Adrenal gland (tissue), 5 donors: ENCODE measurements around the gene NUP62.

Experiments used
- CTCF ChIP-seq, 6 experiments: fragments of 450-650 bp in 4 of 6; fragments of 200-600 bp in 2 of 6; sonication (generic) in 1 of 6; IDR thresholded peaks; 1 replicate in 5 of 6; 2 replicates in 1 of 6; pipeline versions ENCODE4 v1.5.1 to v1.8.0; 2016 to 2021; ENCODE audit warnings: antibody characterized with exemption in 6 of 6, mild to moderate bottlenecking in 2 of 6, moderate library complexity in 1 of 6
- POLR2A ChIP-seq, 2 donors: fragments of 450-650 bp; IDR thresholded peaks; one replicate each; pipeline ENCODE4 v1.6.1; 2017; ENCODE audit warnings: antibody characterized with exemption in 2 of 2, mild to moderate bottlenecking in 2 of 2, moderate library complexity in 1 of 2
- donor health status: DM: no; HTN: no; CAD: no.

- TF ChIP-seq CTCF (IDR thresholded peaks at IDR 0.05) (no peak), POLR2A (IDR thresholded peaks at IDR 0.05) (no peak)
Measured at GRCh38 chr19:49873834-49874233, 55.5 kb downstream of the NUP62 start.
